Fibroblast of mammary gland (primary cell): ENCODE data around the gene RGS5.
A peak's percentile ranks its signal among the peaks of the same experiment; 100 is the strongest.

ENCODE experiments used
- DNase-seq: peaks from one replicate; pipeline ENCODE4 v3.0.0-alpha.2; 2010; ENCODE audit warnings: low read depth
- H3K4me3 ChIP-seq: 2 replicates; pipeline ENCODE4 v1.5.1; 2011; ENCODE audit warnings: low read depth, mild to moderate bottlenecking, low read length, moderate library complexity; ENCODE audit not compliant: control insufficient read depth
- CTCF ChIP-seq: conservative IDR thresholded peaks from 2 replicates; pipeline ENCODE4 v1.5.1; 2011; ENCODE audit warnings: low read depth, low read length, inconsistent platforms; ENCODE audit not compliant: control insufficient read depth, insufficient read depth

The RGS5 gene

GRCh38 chr1:163172596-163172995, 30.1 kb downstream of the RGS5 start:
- H3K4me3 ChIP-seq: no peak overlapping the region
- DNase-seq: no peak
- no peak for TF ChIP-seq CTCF

GRCh38 chr1:163171826-163172225, 30.9 kb downstream of the RGS5 start:
- H3K4me3 ChIP-seq: no peak overlapping the region
- DNase-seq: no peak
- no peak for TF ChIP-seq CTCF

- peak; percentile 79 for TF ChIP-seq CTCF
- no peak overlapping the region for H3K4me3 ChIP-seq
- DNase-seq: peak; percentile 75
Observed at GRCh38 chr1:163170975-163171676, 31.6 kb downstream of the RGS5 start.

GRCh38 chr1:163170331-163170730, 32.4 kb downstream of the RGS5 start:
- no peak overlapping the region for H3K4me3 ChIP-seq
- peak; percentile 31 for DNase-seq
- TF ChIP-seq CTCF: no peak

GRCh38 chr1:163169553-163169952, 33.2 kb downstream of the RGS5 start:
- no peak for DNase-seq

GRCh38 chr1:163168053-163168452, 34.7 kb downstream of the RGS5 start:
- TF ChIP-seq CTCF: no peak
- H3K4me3 ChIP-seq: no peak overlapping the region
- peak; percentile 99 for DNase-seq

More at GRCh38 chr1:163169553-163169952, 33.2 kb downstream of the RGS5 start:
- H3K4me3 ChIP-seq: no peak overlapping the region
- no peak for TF ChIP-seq CTCF
